Measurements from ENCODE around the gene RXFP1. TPM values are rescaled to one million over a fixed set of nuclear protein-coding genes. Genes with fewer than 3 reads are reported as not detected.
A peak's percentile ranks its signal among the peaks of the same experiment; 100 is the strongest.

The RXFP1 gene
- polyA plus RNA-seq, 6 donors from 2014 or later: not detected

DNA sequence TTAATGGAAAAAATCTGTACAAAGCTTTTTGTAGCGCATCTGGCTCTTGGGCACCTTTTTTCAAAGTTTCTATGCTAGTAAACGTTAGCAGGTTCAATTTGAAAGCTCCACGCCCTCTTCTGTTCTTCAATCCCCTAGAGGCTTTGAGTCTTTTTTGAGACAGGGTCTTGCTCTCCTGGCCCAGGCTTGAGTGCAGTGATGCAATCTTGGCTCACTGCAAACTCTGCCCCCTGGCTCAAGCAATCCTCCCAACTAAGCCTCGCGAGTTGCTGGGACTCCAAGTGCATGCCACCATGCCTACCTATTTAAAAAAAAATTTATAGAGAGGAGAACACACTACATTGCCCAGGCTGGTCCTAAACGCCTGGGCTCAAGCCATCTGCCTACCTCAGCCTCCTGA is 9.2 kb downstream of the RXFP1 start:
- Mint-ChIP-seq H3K27me3 (no peaks in the 10 kb centered on the region), H3K4me3 (no peak overlapping the region), H3K36me3 (no peaks in the 10 kb centered on the region), H3K27ac (peak overlapping the region in 1 of 6 donors; percentile 72), H3K4me1 (no peaks in the 10 kb centered on the region), H3K9me3 (peaks cover 0 to 5% (median 0%) of the 10 kb centered on the region in 7 donors)
- no peak for ATAC-seq (ENCODE audit: low read depth in 2 of 2)
- no peak for DNase-seq

DNA sequence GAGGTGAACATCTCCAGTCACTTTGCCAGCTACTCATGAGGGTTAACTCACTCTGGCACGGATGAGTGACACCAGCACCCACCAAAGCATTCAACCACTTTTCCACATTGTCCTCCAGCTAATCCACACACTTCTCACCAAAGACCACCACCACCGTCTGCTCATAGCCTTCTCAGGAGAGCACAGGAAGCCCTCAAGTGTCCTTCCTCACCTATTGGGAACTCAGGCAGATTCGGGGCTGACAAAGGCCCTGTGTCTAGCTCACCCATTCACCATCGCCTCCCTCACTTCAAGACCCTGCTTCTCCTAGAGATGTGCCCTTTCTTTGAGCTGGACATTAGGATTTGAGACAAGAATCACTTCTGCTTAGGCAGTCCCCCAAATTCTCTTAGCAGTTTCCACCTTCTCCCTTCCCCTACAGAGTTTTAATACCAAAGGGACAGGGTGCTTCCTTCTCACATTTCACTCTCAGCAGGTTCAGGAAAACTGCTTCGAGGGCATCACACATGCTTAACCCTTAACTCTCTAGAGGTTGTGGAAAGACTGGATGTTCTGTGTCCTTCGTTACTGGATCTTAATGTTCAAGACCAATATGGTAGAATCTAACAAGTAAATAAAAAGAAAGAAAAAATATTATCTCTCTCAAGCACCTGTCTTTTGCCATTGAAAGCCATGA is 11.0 kb downstream of the RXFP1 start:
- Mint-ChIP-seq H3K27me3 (no peaks in the 10 kb centered on the region), H3K27ac (peak overlapping the region in 1 of 6 donors; percentile 23), H3K36me3 (no peaks in the 10 kb centered on the region), H3K4me1 (no peaks in the 10 kb centered on the region), H3K9me3 (peaks cover 0 to 5% (median 0%) of the 10 kb centered on the region in 7 donors), H3K4me3 (peak overlapping the region in 1 of 8 donors; percentile 5)
- DNase-seq (no peak), ATAC-seq (ENCODE audit: low read depth in 2 of 2) (no peak)

DNA sequence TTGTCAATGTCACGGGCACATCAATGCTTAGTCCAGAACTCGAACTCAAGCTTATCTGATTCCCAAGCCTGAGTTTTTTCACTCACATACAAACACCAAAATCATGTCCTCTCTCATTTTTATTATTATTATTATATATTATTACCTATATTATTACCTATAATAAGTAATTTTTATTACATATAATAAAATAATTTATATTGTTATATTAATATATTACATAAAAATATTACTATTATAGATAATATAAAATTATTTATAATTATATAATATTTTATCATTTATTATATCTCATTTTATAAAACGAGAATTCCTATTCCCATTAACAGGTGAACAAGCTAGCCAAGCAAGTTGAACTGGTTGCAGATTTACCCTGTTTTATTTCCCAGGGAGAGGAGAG is 13.0 kb downstream of the RXFP1 start:
- Mint-ChIP-seq H3K4me3 (no peak overlapping the region), H3K27ac (no peak overlapping the region), H3K27me3 (peaks cover 0 to 4% (median 0%) of the 10 kb centered on the region in 3 donors), H3K36me3 (no peaks in the 10 kb centered on the region), H3K9me3 (peaks cover 0 to 7% (median 0%) of the 10 kb centered on the region in 7 donors), H3K4me1 (peaks cover 4 to 5% (median 4%) of the 10 kb centered on the region in 3 donors)
- DNase-seq (no peak), ATAC-seq (ENCODE audit: low read depth in 2 of 2) (no peak)

DNA sequence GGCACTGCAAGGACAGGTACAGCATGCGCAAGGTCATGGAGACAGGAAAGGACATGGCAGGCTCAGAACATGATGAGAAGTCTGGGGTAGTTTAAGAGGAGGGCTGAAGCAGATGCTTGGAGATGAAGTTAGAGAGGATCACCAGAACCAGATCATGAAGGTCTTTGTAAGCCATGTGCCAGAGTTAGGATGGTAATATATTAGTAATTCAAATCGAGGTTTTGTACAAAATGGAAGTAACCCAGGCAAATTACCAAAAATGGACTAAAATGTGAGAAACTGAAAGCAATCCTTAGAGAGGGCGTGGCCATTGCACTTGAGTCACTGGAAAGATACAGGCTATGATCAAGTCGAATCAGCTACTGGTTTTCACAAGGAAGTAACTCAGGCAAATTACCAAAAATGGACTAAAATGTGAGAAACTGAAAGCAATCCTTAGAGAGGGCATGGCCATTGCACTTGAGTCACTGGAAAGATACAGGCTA is 13.5 kb downstream of the RXFP1 start:
- H3K27me3 Mint-ChIP-seq: peaks cover 0 to 4% (median 0%) of the 10 kb centered on the region in 3 donors
- no peak overlapping the region for H3K4me3 Mint-ChIP-seq
- DNase-seq (no peak), ATAC-seq (ENCODE audit: low read depth in 2 of 2) (no peak)
- no peaks in the 10 kb centered on the region for H3K36me3 Mint-ChIP-seq
- H3K4me1 Mint-ChIP-seq: peaks cover 4 to 5% (median 4%) of the 10 kb centered on the region in 3 donors
- no peak overlapping the region for H3K27ac Mint-ChIP-seq
- peaks cover 0 to 7% (median 0%) of the 10 kb centered on the region in 7 donors for H3K9me3 Mint-ChIP-seq

DNA sequence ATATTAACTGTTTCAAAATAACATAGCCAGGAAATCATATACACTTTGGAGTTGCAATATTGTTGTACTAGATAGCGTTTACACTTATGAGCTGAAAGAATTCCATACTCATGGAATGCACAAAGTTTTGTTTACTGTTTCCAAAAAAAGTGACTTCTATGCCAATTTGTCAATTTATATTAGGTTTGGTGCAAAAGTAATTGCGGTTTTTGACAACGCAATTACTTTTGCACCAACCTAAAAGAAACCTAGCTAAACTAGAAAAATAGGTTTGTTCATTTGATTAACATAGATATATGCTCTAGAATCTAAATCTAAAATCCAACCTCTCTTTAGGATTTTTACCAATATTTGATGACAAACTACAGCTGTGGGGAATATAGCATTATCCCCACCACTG is 15.2 kb downstream of the RXFP1 start:
- H3K27ac Mint-ChIP-seq: no peak overlapping the region
- ATAC-seq (ENCODE audit: low read depth in 2 of 2): no peak
- H3K36me3 Mint-ChIP-seq: no peaks in the 10 kb centered on the region
- peaks cover 4 to 5% (median 4%) of the 10 kb centered on the region in 3 donors for H3K4me1 Mint-ChIP-seq
- H3K9me3 Mint-ChIP-seq: peaks cover 0 to 7% (median 0%) of the 10 kb centered on the region in 7 donors
- DNase-seq: no peak
- H3K4me3 Mint-ChIP-seq: no peak overlapping the region
- peaks cover 0 to 4% (median 0%) of the 10 kb centered on the region in 3 donors for H3K27me3 Mint-ChIP-seq

DNA sequence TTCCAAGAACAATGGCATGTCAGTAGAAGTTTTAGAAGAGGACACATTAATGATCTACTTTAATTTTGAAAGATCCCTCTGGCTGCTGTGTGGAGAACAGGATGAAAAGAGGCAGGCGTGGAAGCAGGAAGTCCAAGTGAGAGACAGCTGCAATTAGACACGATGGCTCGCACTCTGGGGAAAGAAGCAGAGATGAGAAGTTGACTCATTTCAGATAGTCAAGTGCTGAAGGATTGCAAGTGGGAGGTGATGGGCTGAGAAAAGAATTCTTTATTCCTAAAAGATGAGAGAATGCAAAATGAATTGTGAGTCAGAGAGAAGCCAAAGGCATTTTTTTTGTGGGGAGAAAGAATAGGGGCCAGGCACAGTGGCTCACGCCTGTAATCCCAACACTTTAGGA is 16.5 kb downstream of the RXFP1 start:
- no peak overlapping the region for H3K4me3 Mint-ChIP-seq
- peaks cover 4 to 5% (median 4%) of the 10 kb centered on the region in 3 donors for H3K4me1 Mint-ChIP-seq
- H3K9me3 Mint-ChIP-seq: peaks cover 0 to 7% (median 0%) of the 10 kb centered on the region in 7 donors
- ATAC-seq (ENCODE audit: low read depth in 2 of 2) (no peak), DNase-seq (no peak)
- no peak overlapping the region for H3K27ac Mint-ChIP-seq
- H3K27me3 Mint-ChIP-seq: peaks cover 0 to 4% (median 0%) of the 10 kb centered on the region in 3 donors
- no peaks in the 10 kb centered on the region for H3K36me3 Mint-ChIP-seq

DNA sequence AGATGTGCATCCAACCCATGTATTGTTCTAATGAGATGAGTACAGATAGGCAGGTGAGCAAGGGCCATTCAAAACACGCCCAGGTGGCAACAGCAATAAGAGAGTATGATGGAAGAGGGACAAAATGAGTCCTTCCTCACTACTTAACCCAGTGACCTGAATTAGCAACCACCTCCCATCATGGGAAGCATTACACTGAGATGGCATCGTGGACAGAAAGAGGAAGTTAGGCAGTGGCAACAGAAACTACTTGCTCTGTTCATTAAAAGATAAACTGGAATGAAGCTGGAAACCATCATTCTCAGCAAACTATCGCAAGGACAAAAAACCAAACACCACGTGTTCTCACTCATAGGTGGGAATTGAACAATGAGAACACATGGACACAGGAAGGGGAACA is 17.2 kb downstream of the RXFP1 start:
- H3K9me3 Mint-ChIP-seq: peaks cover 0 to 9% (median 0%) of the 10 kb centered on the region in 7 donors
- no peaks in the 10 kb centered on the region for H3K36me3 Mint-ChIP-seq
- H3K4me3 Mint-ChIP-seq: no peak overlapping the region
- no peak for DNase-seq
- ATAC-seq (ENCODE audit: low read depth in 2 of 2): no peak
- peaks cover 4 to 5% (median 4%) of the 10 kb centered on the region in 3 donors for H3K4me1 Mint-ChIP-seq
- H3K27ac Mint-ChIP-seq: peak overlapping the region in 1 of 6 donors; percentile 38
- peaks cover 0 to 4% (median 0%) of the 10 kb centered on the region in 3 donors for H3K27me3 Mint-ChIP-seq

DNA sequence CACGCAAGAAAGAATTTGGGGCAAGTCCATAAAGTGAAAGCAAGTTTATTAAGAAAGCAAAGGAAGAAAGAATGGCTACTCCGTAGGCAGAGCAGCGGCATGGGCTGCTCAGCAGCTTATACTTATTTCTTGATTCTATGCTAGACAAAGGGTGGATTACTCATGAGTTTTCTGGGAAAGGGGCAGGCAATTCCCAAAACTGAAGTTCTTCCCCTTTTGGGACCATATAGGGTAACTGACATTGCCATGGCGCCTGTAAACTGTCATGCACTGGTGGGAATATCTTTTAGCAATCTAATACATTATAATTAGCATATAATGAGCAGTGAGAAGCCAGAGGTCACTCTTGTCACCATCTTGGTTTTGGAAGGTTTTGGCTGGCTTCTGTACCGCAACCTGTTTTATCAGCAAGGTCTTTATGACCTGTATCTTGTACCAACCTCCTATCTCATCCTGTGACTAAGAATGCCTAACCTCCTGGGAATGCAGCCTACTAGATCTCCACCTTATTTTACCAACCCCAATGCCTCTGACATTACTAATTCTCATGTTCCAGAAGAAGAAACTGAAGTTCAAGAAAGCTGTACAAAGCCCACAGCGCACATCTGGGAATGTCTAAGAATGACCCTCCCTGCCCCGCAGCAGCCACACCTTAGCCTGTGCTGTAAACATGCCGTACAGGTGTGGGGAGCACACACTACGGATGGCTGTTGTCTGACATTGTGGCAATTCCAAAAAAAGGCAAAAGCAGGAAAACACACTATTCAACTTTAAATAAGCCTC is 18.6 kb downstream of the RXFP1 start:
- DNase-seq (no peak), ATAC-seq (ENCODE audit: low read depth in 2 of 2) (no peak)
- H3K27me3 Mint-ChIP-seq: peaks cover 0 to 4% (median 0%) of the 10 kb centered on the region in 3 donors
- peaks cover 4 to 5% (median 4%) of the 10 kb centered on the region in 3 donors for H3K4me1 Mint-ChIP-seq
- no peak overlapping the region for H3K4me3 Mint-ChIP-seq
- H3K36me3 Mint-ChIP-seq: no peaks in the 10 kb centered on the region
- H3K9me3 Mint-ChIP-seq: peaks cover 0 to 5% (median 0%) of the 10 kb centered on the region in 7 donors
- H3K27ac Mint-ChIP-seq: no peak overlapping the region

DNA sequence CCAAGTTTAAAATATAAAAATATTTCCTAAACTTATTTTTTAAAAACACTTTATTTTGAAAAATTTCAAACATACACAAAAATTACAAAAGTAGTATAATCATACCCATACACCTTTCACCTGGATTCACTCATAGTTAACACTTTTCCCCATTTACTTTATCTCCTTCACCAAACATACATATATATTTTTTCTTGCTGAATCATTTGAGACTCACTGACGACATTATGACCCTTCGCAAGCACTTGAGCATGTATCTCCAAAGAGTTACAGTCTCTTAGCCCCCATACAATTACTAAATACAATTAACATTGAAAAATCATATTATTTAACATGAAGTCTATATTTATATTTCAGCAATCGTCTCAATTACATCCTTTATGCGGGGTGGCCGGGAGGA is 19.8 kb downstream of the RXFP1 start:
- Mint-ChIP-seq H3K27me3 (peaks cover 0 to 4% (median 0%) of the 10 kb centered on the region in 3 donors), H3K4me3 (no peak overlapping the region), H3K27ac (no peak overlapping the region), H3K36me3 (no peaks in the 10 kb centered on the region), H3K9me3 (peaks cover 0 to 5% (median 2%) of the 10 kb centered on the region in 7 donors), H3K4me1 (peaks cover 4 to 5% (median 4%) of the 10 kb centered on the region in 3 donors)
- DNase-seq: no peak
- ATAC-seq (ENCODE audit: low read depth in 2 of 2): no peak

DNA sequence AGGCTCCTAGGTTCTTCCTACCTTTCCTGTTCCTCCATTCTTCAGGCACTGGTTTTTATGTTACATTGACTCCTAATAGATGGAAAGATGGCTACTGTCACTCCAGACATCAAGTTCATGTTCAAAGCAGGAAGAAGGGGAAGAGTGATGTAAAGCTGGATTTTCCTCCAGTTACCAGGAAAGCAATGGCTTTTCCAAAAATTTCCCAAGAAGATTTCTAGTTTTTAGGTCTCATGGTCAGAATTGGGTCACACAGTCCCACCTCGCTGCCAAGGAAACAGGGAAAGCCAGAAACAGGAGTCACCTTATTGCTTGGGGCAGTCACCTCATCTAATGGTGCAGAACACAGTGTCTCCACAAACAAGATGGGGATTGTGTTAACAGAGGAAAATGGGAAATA is 21.5 kb downstream of the RXFP1 start:
- Mint-ChIP-seq H3K4me1 (peaks cover 4 to 5% (median 4%) of the 10 kb centered on the region in 3 donors), H3K36me3 (peaks cover 0 to 6% of the 10 kb centered on the region in 2 donors), H3K9me3 (peaks cover 3 to 11% (median 7%) of the 10 kb centered on the region in 7 donors), H3K4me3 (no peak overlapping the region), H3K27ac (no peak overlapping the region), H3K27me3 (peaks cover 0 to 4% (median 0%) of the 10 kb centered on the region in 3 donors)
- DNase-seq: no peak
- ATAC-seq (ENCODE audit: low read depth in 2 of 2): no peak

DNA sequence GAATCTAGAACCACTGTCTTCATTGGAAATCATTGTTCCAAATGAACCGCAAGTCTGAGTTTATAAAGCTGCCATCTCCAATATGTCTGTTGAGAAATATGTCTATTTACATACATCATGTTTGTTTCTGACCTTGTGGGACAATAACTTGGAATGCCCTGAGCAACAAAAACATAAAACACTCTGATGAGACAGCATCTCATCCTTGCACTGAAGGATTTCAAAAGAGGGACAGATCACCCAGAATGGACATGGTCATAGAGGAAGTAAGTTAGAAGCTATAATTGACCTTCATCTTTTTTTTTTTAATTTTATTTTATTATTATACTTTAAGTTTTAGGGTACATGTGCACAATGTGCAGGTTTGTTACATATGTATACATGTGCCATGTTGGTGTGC is 22.5 kb downstream of the RXFP1 start:
- Mint-ChIP-seq H3K36me3 (peaks cover 0 to 6% of the 10 kb centered on the region in 2 donors), H3K27me3 (no peaks in the 10 kb centered on the region), H3K27ac (no peak overlapping the region), H3K4me1 (peaks cover 0 to under 1% (median 0%) of the 10 kb centered on the region in 3 donors), H3K4me3 (no peak overlapping the region), H3K9me3 (peaks cover 3 to 11% (median 9%) of the 10 kb centered on the region in 7 donors)
- DNase-seq (no peak), ATAC-seq (ENCODE audit: low read depth in 2 of 2) (no peak)

DNA sequence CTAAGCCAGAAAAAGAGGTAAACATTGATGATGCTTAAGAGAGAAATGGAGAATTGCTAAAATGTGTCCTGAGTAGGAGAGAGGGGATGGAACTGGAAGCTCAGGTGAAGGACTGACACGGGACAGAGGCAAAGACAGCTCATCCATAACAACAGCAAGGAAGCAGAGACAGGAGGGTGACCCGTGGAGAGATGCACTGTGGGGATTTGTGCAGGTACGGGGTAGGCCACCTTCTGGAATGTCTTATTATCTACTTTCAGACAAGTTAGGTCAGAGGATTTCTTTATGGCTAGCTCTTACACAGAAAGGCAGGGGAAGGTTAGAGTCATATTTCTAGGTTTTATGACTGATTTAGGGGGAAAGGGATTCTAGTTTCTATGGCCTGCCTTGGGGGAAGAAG is 31.7 kb downstream of the RXFP1 start:
- H3K4me1 Mint-ChIP-seq: no peaks in the 10 kb centered on the region
- H3K9me3 Mint-ChIP-seq: peaks cover 0 to 8% (median 3%) of the 10 kb centered on the region in 7 donors
- ATAC-seq (ENCODE audit: low read depth in 2 of 2) (no peak), DNase-seq (no peak)
- H3K27me3 Mint-ChIP-seq: peaks cover 0 to 7% (median 4%) of the 10 kb centered on the region in 3 donors
- H3K4me3 Mint-ChIP-seq: no peak overlapping the region
- H3K36me3 Mint-ChIP-seq: no peaks in the 10 kb centered on the region
- H3K27ac Mint-ChIP-seq: no peak overlapping the region

DNA sequence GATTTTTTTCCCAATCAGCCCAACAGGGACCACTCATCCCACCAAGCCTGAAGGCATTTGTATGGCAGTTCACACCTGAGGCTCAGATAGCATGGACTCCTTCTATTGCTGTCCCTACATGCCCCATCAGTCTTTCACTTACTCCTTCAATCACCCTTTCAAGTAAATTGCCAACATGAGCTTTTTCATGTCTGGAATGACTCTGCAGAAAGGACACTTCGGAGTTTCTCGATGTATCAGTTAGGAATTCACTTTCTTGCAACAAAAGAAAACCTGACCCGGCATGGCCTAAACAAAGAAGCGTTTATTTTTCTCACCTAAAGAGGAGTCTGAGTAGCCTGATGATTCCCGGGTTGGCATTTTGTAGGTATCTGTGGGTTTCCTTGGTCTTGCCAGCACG is 38.6 kb downstream of the RXFP1 start:
- Mint-ChIP-seq H3K4me1 (no peaks in the 10 kb centered on the region), H3K9me3 (no peaks in the 10 kb centered on the region), H3K27ac (no peak overlapping the region), H3K4me3 (no peak overlapping the region), H3K36me3 (no peaks in the 10 kb centered on the region), H3K27me3 (peaks cover 0 to 7% (median 4%) of the 10 kb centered on the region in 3 donors)
- ATAC-seq (ENCODE audit: low read depth in 2 of 2): no peak
- DNase-seq: no peak

Measured in naive B cell (primary cell).